NK-92 treated with Interleukin-12 subunit alpha and Interleukin-12 subunit beta, amount 100 ng/mL, for 24 hours (cell line): Measurements from ENCODE around the gene CH25H.

Experiments
- DNase-seq: peaks from one replicate; lab custom pipeline; 2025; lab: John Stamatoyannopoulos, UW

CH25H gene

DNA sequence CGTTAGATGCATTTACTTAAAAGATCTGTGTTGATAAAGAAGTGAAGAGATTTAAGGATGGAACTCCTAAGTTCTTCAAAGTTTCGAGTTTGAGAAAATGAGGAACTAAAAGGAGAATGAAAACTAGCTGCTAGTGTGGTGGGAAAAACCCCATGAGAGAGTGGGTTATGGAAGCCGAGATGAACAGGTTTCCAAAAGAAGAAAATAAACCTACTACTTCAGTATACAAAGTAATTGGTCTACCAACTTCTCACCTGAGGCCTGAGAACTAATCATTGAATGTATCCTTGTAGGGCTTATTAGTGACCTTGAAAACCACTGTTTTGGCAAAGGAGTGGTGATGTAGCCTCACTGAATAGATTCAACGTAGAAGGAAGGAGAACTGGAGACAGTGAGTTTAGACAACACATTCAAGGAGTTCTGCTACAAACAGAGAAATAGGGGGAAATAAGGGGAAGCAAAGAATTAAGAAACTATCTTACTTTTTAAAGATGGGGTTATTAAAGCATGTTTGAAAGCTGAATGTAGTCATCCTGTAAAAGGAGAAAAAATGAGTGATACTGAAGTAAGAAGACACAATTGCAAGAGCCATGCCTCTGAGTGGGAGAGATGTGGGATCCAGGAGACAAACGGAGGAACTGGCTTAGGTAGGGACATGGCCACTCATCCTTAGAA lies 50.8 kb downstream of the CH25H start:
- no peak for DNase-seq
